H1 (cell line): ENCODE results near the gene LLGL2. TPM values are rescaled to one million over a fixed set of nuclear protein-coding genes. Genes with fewer than 3 reads are reported as not detected.
"Not testable (repeated sequence)": the region's sequence is repeated elsewhere in the genome, so short reads cannot be mapped to it uniquely, and the experiment has no call there.

Experiments
- CTCF ChIA-PET: fragments of 300-600 bp; sonication (Branson Sonifier 250); formaldehyde crosslinking; loops from one replicate; lab custom pipeline; 2021; ENCODE audit not compliant: partially characterized antibody; lab: Charles Lee
- POLR2A ChIA-PET: fragments of 300-600 bp; sonication (Branson Sonifier 250); formaldehyde crosslinking; loops from one replicate; lab custom pipeline; 2021; ENCODE audit warnings: inconsistent platforms; ENCODE audit not compliant: partially characterized antibody; lab: Charles Lee
- DNase-seq, 2 experiments: peaks; one replicate each; pipeline versions ENCODE4 v3.0.0 to v3.0.0-alpha.2; 2010 to 2022; ENCODE audit warnings: low spot score in 2 of 2, low read depth in 1 of 2, mixed read lengths in 1 of 2
- FAIRE-seq: peaks from 2 replicates; lab custom pipeline; 2011; peaks lifted over from hg19 to GRCh38; lab: Jason Lieb, UNC
- H2AFZ ChIP-seq: 2 replicates; pipeline ENCODE4 v1.8.1; 2012; ENCODE audit warnings: low read length, inconsistent platforms
- H2AK5ac ChIP-seq: 2 replicates; pipeline ENCODE4 v1.6.1; 2013; ENCODE audit warnings: low read depth, low read length
- H2BK120ac ChIP-seq: replicated peaks from 2 replicates; pipeline ENCODE3; 2013; ENCODE audit warnings: low read depth, low read length, inconsistent platforms
- H2BK12ac ChIP-seq: 2 replicates; pipeline ENCODE4 v1.6.1; 2013; ENCODE audit warnings: low read depth, low read length
- H2BK15ac ChIP-seq: 2 replicates; pipeline ENCODE4 v1.6.1; 2013; ENCODE audit warnings: low read length
- H2BK20ac ChIP-seq: 2 replicates; pipeline ENCODE4 v1.6.1; 2013; ENCODE audit warnings: low read length
- H2BK5ac ChIP-seq: 2 replicates; pipeline ENCODE4 v1.6.1; 2013; ENCODE audit warnings: low read depth, low read length
- H3K14ac ChIP-seq: 2 replicates; pipeline ENCODE4 v1.6.1; 2013; ENCODE audit warnings: inconsistent platforms; ENCODE audit not compliant: insufficient read length
- H3K18ac ChIP-seq: 2 replicates; pipeline ENCODE4 v1.6.1; 2013; ENCODE audit warnings: low read length; ENCODE audit errors: extremely low read depth
- H3K23ac ChIP-seq: 2 replicates; pipeline ENCODE4 v1.6.1; 2013; ENCODE audit warnings: inconsistent platforms; ENCODE audit not compliant: insufficient read length
- H3K23me2 ChIP-seq: 2 replicates; pipeline ENCODE4 v1.6.1; 2013; ENCODE audit warnings: low read depth, low read length
- H3K27ac ChIP-seq: 2 replicates; pipeline ENCODE4 v1.6.1; 2011; ENCODE audit warnings: low read depth, low read length, inconsistent platforms
- H3K27me3 ChIP-seq, 4 experiments: replicated peaks in 1 of 4; 1 replicate in 1 of 4; 2 replicates in 3 of 4; pipeline versions ENCODE4 v1.6.1 to v1.8.1; 2011 to 2013; ENCODE audit warnings: low read length in 3 of 4, mild to moderate bottlenecking in 3 of 4, inconsistent platforms in 2 of 4, mixed read lengths in 2 of 4, moderate library complexity in 1 of 4; ENCODE audit not compliant: control insufficient read depth in 3 of 4, insufficient read depth in 3 of 4; ENCODE audit errors: extremely low read depth in 1 of 4
- H3K36me3 ChIP-seq, 4 experiments: 2 replicates each; pipeline versions ENCODE4 v1.6.1 to v1.8.1; 2011 to 2013; ENCODE audit warnings: mild to moderate bottlenecking in 4 of 4, low read length in 3 of 4, moderate library complexity in 2 of 4, control low read depth in 1 of 4, inconsistent platforms in 1 of 4; ENCODE audit not compliant: insufficient read depth in 4 of 4, control insufficient read depth in 2 of 4
- H3K4ac ChIP-seq: replicated peaks from 2 replicates; pipeline ENCODE3; 2013; ENCODE audit warnings: low read length, low read depth, mixed read lengths, inconsistent platforms; ENCODE audit not compliant: insufficient read length
- H3K4me1 ChIP-seq, 4 experiments: replicated peaks in 1 of 4; 1 replicate in 1 of 4; 2 replicates in 3 of 4; pipeline versions ENCODE4 v1.6.1 to v1.8.1; 2011 to 2013; ENCODE audit warnings: low read length in 3 of 4, inconsistent platforms in 2 of 4, mixed read lengths in 1 of 4; ENCODE audit not compliant: insufficient read depth in 4 of 4, control insufficient read depth in 3 of 4
- H3K4me2 ChIP-seq, 2 experiments: 2 replicates each; pipeline versions ENCODE4 v1.6.1 to v1.8.1; 2011 to 2013; ENCODE audit warnings: low read depth in 2 of 2, low read length in 2 of 2, control low read depth in 1 of 2, inconsistent platforms in 1 of 2, mild to moderate bottlenecking in 1 of 2; ENCODE audit not compliant: insufficient read depth in 1 of 2
- H3K4me3 ChIP-seq, 4 experiments: fragments of 200-600, 300-600 bp in 1 of 4; sonication (generic), shearing (Covaris generic), sonication (Bioruptor Twin) in 1 of 4; 2 replicates each; pipeline versions ENCODE4 v1.5.1 to v1.8.1; 2011 to 2016; ENCODE audit warnings: low read length in 4 of 4, low read depth in 3 of 4, control low read depth in 2 of 4, inconsistent platforms in 2 of 4, mild to moderate bottlenecking in 2 of 4, mixed read lengths in 1 of 4, moderate library complexity in 1 of 4; ENCODE audit not compliant: insufficient read depth in 2 of 4; ENCODE audit errors: extremely low read depth in 1 of 4
- H3K56ac ChIP-seq: replicated peaks from 2 replicates; pipeline ENCODE3; 2013; ENCODE audit warnings: low read depth, mild to moderate bottlenecking, mixed read lengths, low read length, inconsistent platforms; ENCODE audit not compliant: insufficient read length
- H3K79me1 ChIP-seq: 2 replicates; pipeline ENCODE4 v1.6.1; 2013; ENCODE audit warnings: low read depth, low read length, control low read depth
- H3K79me2 ChIP-seq, 2 experiments: 2 replicates each; pipeline versions ENCODE4 v1.6.1 to v1.8.1; 2012 to 2013; ENCODE audit warnings: low read length in 2 of 2, mild to moderate bottlenecking in 2 of 2, inconsistent platforms in 1 of 2; ENCODE audit not compliant: insufficient read depth in 2 of 2, control insufficient read depth in 1 of 2
- H3K9ac ChIP-seq, 4 experiments: replicated peaks in 1 of 4; 1 replicate in 1 of 4; 2 replicates in 3 of 4; pipeline versions ENCODE4 v1.6.1 to v1.8.1; 2011 to 2013; ENCODE audit warnings: low read depth in 3 of 4, low read length in 3 of 4, control low read depth in 2 of 4, mild to moderate bottlenecking in 2 of 4, moderate library complexity in 2 of 4, inconsistent platforms in 1 of 4; ENCODE audit errors: extremely low read depth in 1 of 4
- H3K9me3 ChIP-seq, 2 experiments: 2 replicates each; pipeline versions ENCODE4 v1.6.1 to v1.8.1; 2012 to 2013; ENCODE audit warnings: mild to moderate bottlenecking in 2 of 2, moderate library complexity in 2 of 2, control low read depth in 1 of 2, inconsistent platforms in 1 of 2, low read depth in 1 of 2, low read length in 1 of 2, mixed read lengths in 1 of 2; ENCODE audit not compliant: insufficient read depth in 2 of 2
- H4K20me1 ChIP-seq, 2 experiments: replicated peaks in 1 of 2; 2 replicates each; pipeline versions ENCODE3 to v1.8.1; 2011 to 2013; ENCODE audit warnings: inconsistent platforms in 2 of 2, low read length in 2 of 2, mild to moderate bottlenecking in 1 of 2; ENCODE audit not compliant: insufficient read depth in 2 of 2, control insufficient read depth in 1 of 2
- H4K5ac ChIP-seq: 2 replicates; pipeline ENCODE4 v1.6.1; 2013; ENCODE audit warnings: low read length, low read depth, mixed read lengths, inconsistent platforms; ENCODE audit not compliant: insufficient read length
- H4K8ac ChIP-seq: 2 replicates; pipeline ENCODE4 v1.8.0; 2013; ENCODE audit warnings: mild to moderate bottlenecking, moderate library complexity, low read length, inconsistent platforms; ENCODE audit not compliant: insufficient read depth; ENCODE audit errors: extremely low read depth
- H4K91ac ChIP-seq: replicated peaks from 2 replicates; pipeline ENCODE3; 2013; ENCODE audit warnings: low read length, mixed read lengths, inconsistent platforms; ENCODE audit not compliant: insufficient read length
- WGBS, 2 experiments: shearing (Covaris generic) in 1 of 2; methylation state at CpG; one replicate each; pipeline versions ENCODE4 v1.1.6 to v1.1.7; 2013 to 2015; ENCODE audit warnings: low lambda C conversion rate in 2 of 2, mixed read lengths in 2 of 2, inconsistent platforms in 1 of 2, low coverage in 1 of 2, missing lambda C conversion rate in 1 of 2; ENCODE audit not compliant: insufficient replicate concordance in 2 of 2, insufficient coverage in 1 of 2, insufficient read length in 1 of 2; ENCODE audit errors: extremely low coverage in 1 of 2, missing lambda C conversion rate in 1 of 2; 5-methylcytosine and 5-hydroxymethylcytosine counted together
- polyA plus RNA-seq, 7 experiments: library from polyadenylated mRNA; depleted of rRNA in 3 of 7; stranded (reverse) in 5 of 7; unstranded in 2 of 7; fragments of >200 nt in 5 of 7; fragments of 200-250 nt in 2 of 7; gene quantifications; 1 replicate in 5 of 7; 2 replicates in 1 of 7; 4 replicates in 1 of 7; pipeline versions ENCODE4 v1.2.1 to v1.2.3, GENCODE V29; 2011 to 2013; ENCODE audit warnings: missing spikeins in 2 of 7, mixed read lengths in 2 of 7
- total RNA-seq: library from RNA; stranded (reverse); fragmentation: NEBNext Ultra II Directional; extraction: Animal tissue kit (Norgen Biotek cat#: 25700); gene quantifications from 2 replicates; pipeline ENCODE4 v1.2.1, GENCODE V29; 2021

The LLGL2 gene
- total and polyA plus RNA-seq, 2 of the 8 experiments (the other 6 are each of a cell fraction or from before 2014, with no cell fraction given): 64.5 to 77.1 TPM

DNA sequence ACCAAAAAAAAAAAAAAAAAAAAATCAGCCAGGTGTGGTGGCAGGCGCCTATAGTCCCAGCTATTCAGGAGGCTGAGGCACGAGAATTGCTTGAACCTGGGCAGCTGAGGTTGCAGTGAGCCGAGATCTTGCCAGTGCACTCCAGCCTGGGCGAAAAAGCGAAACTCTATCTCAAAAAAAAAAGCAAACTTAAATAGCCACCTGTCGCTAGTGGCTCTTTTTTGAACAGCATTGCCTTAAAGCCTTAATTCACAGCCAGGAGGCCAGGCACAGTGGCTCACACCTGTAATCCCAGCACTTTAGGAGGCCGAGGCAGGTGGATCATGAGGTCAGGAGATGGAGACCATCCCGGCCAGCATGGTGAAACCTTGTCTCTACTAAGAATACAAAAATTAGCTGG, 5.1 kb upstream of the LLGL2 start:
- Histone ChIP-seq H4K20me1 (peaks cover 2 to 23% of the 10 kb centered on the region in 2 experiments), H3K4me1 (peaks cover 0 to 11% (median 7%) of the 10 kb centered on the region in 4 experiments; a peak in 6 of 7 replicates), H3K36me3 (peaks cover 0 to 34% (median 8%) of the 10 kb centered on the region in 4 experiments; a peak in 6 of 8 replicates)
- H4K91ac ChIP-seq, H3K27ac ChIP-seq, H3K9me3 ChIP-seq, H3K4me2 ChIP-seq, H3K14ac ChIP-seq, H2AFZ ChIP-seq, H3K23me2 ChIP-seq, H2BK120ac ChIP-seq, H3K4ac ChIP-seq, H3K9ac ChIP-seq, H3K79me1 ChIP-seq, H2BK5ac ChIP-seq, FAIRE-seq, H3K79me2 ChIP-seq, H2BK12ac ChIP-seq, H2BK20ac ChIP-seq, H2AK5ac ChIP-seq, H3K56ac ChIP-seq, H2BK15ac ChIP-seq, H3K23ac ChIP-seq, H4K8ac ChIP-seq, DNase-seq, H4K5ac ChIP-seq, H3K4me3 ChIP-seq, H3K27me3 ChIP-seq, H3K18ac ChIP-seq: not testable (repeated sequence)
- ChIA-PET CTCF (interaction anchor here (0.6 to 3.5 kb wide), 9 partner anchors 14 to 162 kb away, joined by 3 to 15 read pairs (median 4); no protein-coding TSS in a partner anchor), POLR2A (interaction anchor here (1.0 kb wide), 1 partner anchor 65 kb away, joined by 3 read pairs; the partner anchor contains the start of gene TMEM94)
- WGBS, 2 experiments: 86% methylated on average over 7 of the region's 8 CpGs; no CpG with 5 or more reads in 1 of the 2 experiments
